A549 (cell line): ENCODE results near the gene TBC1D24. TPM values are rescaled to one million over a fixed set of nuclear protein-coding genes. Genes with fewer than 3 reads are reported as not detected.

Experiments
- ATAC-seq, 2 experiments: fragments of 200-7000 bp in 1 of 2; fragments of >200 bp in 1 of 2; cut with Nextera tagmentation in 1 of 2; cut with Tn5 transposase in 1 of 2; 3 replicates each; pipeline versions ENCODE4 v1.8.0 to v1.9.1; 2018 to 2020; ENCODE audit warnings: mild to moderate bottlenecking in 1 of 2, moderate library complexity in 1 of 2
- CTCF ChIA-PET: fragments of 300-600 bp; sonication (Branson Sonifier 250); formaldehyde crosslinking; extraction: SDS; loops from one replicate; lab custom pipeline; 2021; ENCODE audit warnings: antibody characterized with exemption, inconsistent platforms; lab: Yijun Ruan, JAX
- POLR2A ChIA-PET: fragments of 350-600 bp; formaldehyde crosslinking; extraction: SDS; loops from one replicate; lab custom pipeline; 2021; ENCODE audit warnings: antibody characterized with exemption, inconsistent platforms; lab: Yijun Ruan, JAX
- DNase-seq, 2 experiments: peaks; one replicate each; pipeline versions ENCODE4 v3.0.0 to v3.0.0-alpha.2; 2011 to 2016; ENCODE audit warnings: low read depth in 1 of 2, low spot score in 1 of 2
- FAIRE-seq: peaks from 2 replicates; lab custom pipeline; 2011; peaks lifted over from hg19 to GRCh38; lab: Jason Lieb, UNC
- H3K27ac ChIP-seq, 2 experiments: fragments of >200 bp; sonication (Bioruptor Twin); formaldehyde crosslinking; 3 replicates each; pipeline ENCODE4 v1.5.1; 2016 to 2017
- H3K4me1 ChIP-seq: fragments of >200 bp; sonication (Bioruptor Twin); formaldehyde crosslinking; 3 replicates; pipeline ENCODE4 v1.6.1; 2016
- H3K4me2 ChIP-seq: fragments of >200 bp; sonication (Bioruptor Twin); formaldehyde crosslinking; 3 replicates; pipeline ENCODE4 v1.6.1; 2016
- H3K4me3 ChIP-seq: fragments of >200 bp; sonication (Bioruptor Twin); formaldehyde crosslinking; 3 replicates; pipeline ENCODE4 v1.5.1; 2016
- H3K9me3 ChIP-seq: fragments of >200 bp; sonication (Bioruptor Twin); formaldehyde crosslinking; 3 replicates; pipeline ENCODE4 v1.6.1; 2016
- BHLHE40 ChIP-seq: IDR thresholded peaks from 2 replicates; pipeline ENCODE4 v1.6.1; 2012; ENCODE audit warnings: low read depth, low read length, inconsistent platforms
- CHD4 ChIP-seq: fragments of 200-600 bp; sonication (generic); IDR thresholded peaks from 2 replicates; pipeline ENCODE4 v1.6.1; 2016; ENCODE audit warnings: antibody characterized with exemption, mild to moderate bottlenecking, borderline replicate concordance
- FOSB ChIP-seq: fragments of 250-450 bp; sonication (Bioruptor Pico); IDR thresholded peaks from 2 replicates; pipeline ENCODE4 v1.5.0; 2020; ENCODE audit warnings: mild to moderate bottlenecking, moderate library complexity
- FOXS1 ChIP-seq: fragments of 250-450 bp; sonication (Bioruptor Pico); IDR thresholded peaks from 2 replicates; pipeline ENCODE4 v1.5.0; 2020; ENCODE audit warnings: mild to moderate bottlenecking, moderate library complexity
- GATA3 ChIP-seq: IDR thresholded peaks from 2 replicates; pipeline ENCODE4 v1.6.1; 2012; ENCODE audit warnings: borderline replicate concordance
- HOXB13 ChIP-seq: fragments of 250-450 bp; sonication (Bioruptor Pico); IDR thresholded peaks from 2 replicates; pipeline ENCODE4 v1.5.0; 2020; ENCODE audit warnings: low read depth, mild to moderate bottlenecking, moderate library complexity
- JUN ChIP-seq, 2 experiments: fragments of >200 bp; sonication (Bioruptor Twin); formaldehyde crosslinking; IDR thresholded peaks; 2 replicates in 1 of 2; 3 replicates in 1 of 2; pipeline ENCODE4 v1.6.1; 2016 to 2017
- KDM5A ChIP-seq: fragments of 200-600 bp; sonication (generic); IDR thresholded peaks from 2 replicates; pipeline ENCODE4 v1.6.1; 2016; ENCODE audit warnings: antibody characterized with exemption, mild to moderate bottlenecking
- MAFK ChIP-seq: fragments of 450-650 bp; IDR thresholded peaks from 2 replicates; pipeline ENCODE4 v1.6.1; 2014; ENCODE audit not compliant: partially characterized antibody
- POLR2A ChIP-seq: IDR thresholded peaks from 2 replicates; pipeline ENCODE4 v1.6.1; 2012; ENCODE audit warnings: mild to moderate bottlenecking, low read length
- RCOR1 ChIP-seq: fragments of 150-350 bp; IDR thresholded peaks from 2 replicates; pipeline ENCODE4 v1.6.1; 2014; ENCODE audit warnings: antibody characterized with exemption, low read length, low read depth
- SMC3 ChIP-seq: fragments of >200 bp; sonication (Bioruptor Twin); formaldehyde crosslinking; IDR thresholded peaks from 3 replicates; pipeline ENCODE4 v1.6.1; 2018; ENCODE audit warnings: inconsistent platforms
- TFCP2L1 ChIP-seq: fragments of 250-450 bp; sonication (Bioruptor Pico); IDR thresholded peaks from 2 replicates; pipeline ENCODE4 v1.5.0; 2021; ENCODE audit warnings: mild to moderate bottlenecking
- ZFP36 ChIP-seq: fragments of 450-650 bp; IDR thresholded peaks from 2 replicates; pipeline ENCODE4 v1.6.1; 2014; ENCODE audit warnings: borderline replicate concordance; ENCODE audit not compliant: partially characterized antibody
- WGBS: methylation state at CpG from one replicate; pipeline ENCODE4 v1.1.6; 2017; ENCODE audit errors: missing lambda C conversion rate; 5-methylcytosine and 5-hydroxymethylcytosine counted together
- polyA plus RNA-seq, 4 experiments: library from polyadenylated mRNA; depleted of rRNA in 3 of 4; stranded (reverse); fragments of >200 nt; fragmentation: RNase III in 1 of 4; extraction: RNeasy Plus Mini Kit Qiagen cat#74134 plus additional on column Dnase treatment in 1 of 4; gene quantifications; 2 replicates in 3 of 4; 3 replicates in 1 of 4; pipeline ENCODE4 v1.2.3, GENCODE V29; 2011 to 2017
- TF ChIP-seq, protein P1 (sequence below): fragments of 450-650 bp; IDR thresholded peaks from 2 replicates; pipeline ENCODE4 v1.6.1; 2014; ENCODE audit warnings: antibody characterized with exemption
- TF ChIP-seq, protein P2 (sequence below): fragments of 250-450 bp; sonication (Bioruptor Pico); IDR thresholded peaks from 2 replicates; pipeline ENCODE4 v1.5.0; 2020; ENCODE audit warnings: low read depth, mild to moderate bottlenecking, moderate library complexity
- TF ChIP-seq, protein P3 (sequence below): fragments of >200 bp; sonication (Bioruptor Twin); formaldehyde crosslinking; IDR thresholded peaks from 3 replicates; pipeline ENCODE4 v1.6.1; 2016
- TF ChIP-seq, protein P4 (sequence below): IDR thresholded peaks from 2 replicates; pipeline ENCODE4 v1.6.1; 2012; ENCODE audit warnings: low read depth, borderline replicate concordance
- TF ChIP-seq, protein P5 (sequence below): fragments of 150-350 bp; IDR thresholded peaks from 2 replicates; pipeline ENCODE4 v1.6.1; 2014; ENCODE audit warnings: low read depth, mild to moderate bottlenecking, low read length
- TF ChIP-seq, protein P6 (sequence below): IDR thresholded peaks from 2 replicates; pipeline ENCODE4 v1.6.1; 2012

TBC1D24 gene
- polyA plus RNA-seq, 2 of the 4 experiments (the other 2 are of a cell fraction), result 4.2 to 7.3 TPM

DNA sequence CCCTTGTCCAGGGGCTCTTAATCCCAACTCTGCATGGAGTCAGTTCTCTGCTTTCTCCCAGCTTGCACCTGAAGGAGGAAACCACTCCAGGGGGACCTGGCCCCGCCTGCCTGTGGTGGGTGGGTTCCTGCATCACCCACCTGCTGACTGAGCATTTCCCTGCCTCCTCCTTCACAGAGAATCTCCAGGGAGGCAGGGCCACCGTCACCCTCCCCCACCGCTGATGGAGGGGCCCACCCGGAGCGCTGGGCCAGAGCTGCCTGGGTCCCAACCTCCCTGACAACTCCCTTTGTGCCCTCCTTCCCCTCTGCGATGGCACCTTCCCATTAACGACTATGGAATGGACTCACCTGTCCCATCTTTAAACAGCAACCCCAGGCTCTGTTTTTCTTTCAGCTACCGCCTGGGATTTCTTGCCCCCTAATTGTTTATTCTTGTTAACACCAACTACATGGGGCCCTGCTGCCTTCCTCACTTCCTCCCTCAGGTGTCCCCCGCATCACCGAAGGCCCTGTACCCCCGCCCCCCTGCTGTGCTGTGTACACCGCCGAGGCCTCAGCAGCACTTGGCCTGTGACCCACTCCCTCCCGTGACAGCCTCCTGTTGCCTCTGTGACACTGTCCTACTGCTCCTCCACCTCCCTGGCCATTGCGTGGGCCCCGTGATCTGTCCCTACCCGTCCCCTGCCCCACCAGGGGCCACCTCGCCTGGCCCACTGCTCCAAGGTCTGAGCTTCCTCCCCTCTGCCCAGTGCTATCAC lies 15.9 kb upstream of the TBC1D24 start:
- H3K27ac ChIP-seq, result peak overlapping the region; percentile 72 to 92
- H3K4me3 ChIP-seq, result peak overlapping the region; percentile 52
- ATAC-seq, result peak in 1 of 2 experiments; percentile 1; a peak in 2 of 6 replicates
- no peak for DNase-seq
- POLR2A ChIA-PET, result interaction anchor here (0.5 to 1.7 kb wide), 4 partner anchors 15 to 304 kb away, joined by 3 to 5 read pairs (median 4); partner anchors contain the start of genes TBC1D24 and TRAF7
- H3K4me2 ChIP-seq, result peak overlapping the region; percentile 86
- 49% methylated on average over 13 of the region's 18 CpGs for WGBS
- FAIRE-seq, result no peak
- peaks cover 11% of the 10 kb centered on the region; the same call in 1 of the 3 replicates for H3K4me1 ChIP-seq
- CTCF ChIA-PET, result interaction anchor here (1.0 to 8.5 kb wide), 6 partner anchors 10 to 42 kb away, joined by 3 to 40 read pairs (median 4); no protein-coding TSS in a partner anchor
- TF ChIP-seq, protein P1, sequence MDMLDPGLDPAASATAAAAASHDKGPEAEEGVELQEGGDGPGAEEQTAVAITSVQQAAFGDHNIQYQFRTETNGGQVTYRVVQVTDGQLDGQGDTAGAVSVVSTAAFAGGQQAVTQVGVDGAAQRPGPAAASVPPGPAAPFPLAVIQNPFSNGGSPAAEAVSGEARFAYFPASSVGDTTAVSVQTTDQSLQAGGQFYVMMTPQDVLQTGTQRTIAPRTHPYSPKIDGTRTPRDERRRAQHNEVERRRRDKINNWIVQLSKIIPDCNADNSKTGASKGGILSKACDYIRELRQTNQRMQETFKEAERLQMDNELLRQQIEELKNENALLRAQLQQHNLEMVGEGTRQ, result 0 out of 2 replicates have a peak, but pooled peaks have one; percentile 14
- TF ChIP-seq CHD4 (no peak), FOXS1 (no peak), MAFK (peak; percentile 78), ZFP36 (no peak), BHLHE40 (no peak), RCOR1 (no peak)
- TF ChIP-seq, protein P2, sequence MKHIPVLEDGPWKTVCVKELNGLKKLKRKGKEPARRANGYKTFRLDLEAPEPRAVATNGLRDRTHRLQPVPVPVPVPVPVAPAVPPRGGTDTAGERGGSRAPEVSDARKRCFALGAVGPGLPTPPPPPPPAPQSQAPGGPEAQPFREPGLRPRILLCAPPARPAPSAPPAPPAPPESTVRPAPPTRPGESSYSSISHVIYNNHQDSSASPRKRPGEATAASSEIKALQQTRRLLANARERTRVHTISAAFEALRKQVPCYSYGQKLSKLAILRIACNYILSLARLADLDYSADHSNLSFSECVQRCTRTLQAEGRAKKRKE (CRISPR knock-in tag), result no peak
- TF ChIP-seq, protein P3, sequence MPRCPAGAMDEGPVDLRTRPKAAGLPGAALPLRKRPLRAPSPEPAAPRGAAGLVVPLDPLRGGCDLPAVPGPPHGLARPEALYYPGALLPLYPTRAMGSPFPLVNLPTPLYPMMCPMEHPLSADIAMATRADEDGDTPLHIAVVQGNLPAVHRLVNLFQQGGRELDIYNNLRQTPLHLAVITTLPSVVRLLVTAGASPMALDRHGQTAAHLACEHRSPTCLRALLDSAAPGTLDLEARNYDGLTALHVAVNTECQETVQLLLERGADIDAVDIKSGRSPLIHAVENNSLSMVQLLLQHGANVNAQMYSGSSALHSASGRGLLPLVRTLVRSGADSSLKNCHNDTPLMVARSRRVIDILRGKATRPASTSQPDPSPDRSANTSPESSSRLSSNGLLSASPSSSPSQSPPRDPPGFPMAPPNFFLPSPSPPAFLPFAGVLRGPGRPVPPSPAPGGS, result no peak
- no peaks in the 10 kb centered on the region for H3K9me3 ChIP-seq

DNA sequence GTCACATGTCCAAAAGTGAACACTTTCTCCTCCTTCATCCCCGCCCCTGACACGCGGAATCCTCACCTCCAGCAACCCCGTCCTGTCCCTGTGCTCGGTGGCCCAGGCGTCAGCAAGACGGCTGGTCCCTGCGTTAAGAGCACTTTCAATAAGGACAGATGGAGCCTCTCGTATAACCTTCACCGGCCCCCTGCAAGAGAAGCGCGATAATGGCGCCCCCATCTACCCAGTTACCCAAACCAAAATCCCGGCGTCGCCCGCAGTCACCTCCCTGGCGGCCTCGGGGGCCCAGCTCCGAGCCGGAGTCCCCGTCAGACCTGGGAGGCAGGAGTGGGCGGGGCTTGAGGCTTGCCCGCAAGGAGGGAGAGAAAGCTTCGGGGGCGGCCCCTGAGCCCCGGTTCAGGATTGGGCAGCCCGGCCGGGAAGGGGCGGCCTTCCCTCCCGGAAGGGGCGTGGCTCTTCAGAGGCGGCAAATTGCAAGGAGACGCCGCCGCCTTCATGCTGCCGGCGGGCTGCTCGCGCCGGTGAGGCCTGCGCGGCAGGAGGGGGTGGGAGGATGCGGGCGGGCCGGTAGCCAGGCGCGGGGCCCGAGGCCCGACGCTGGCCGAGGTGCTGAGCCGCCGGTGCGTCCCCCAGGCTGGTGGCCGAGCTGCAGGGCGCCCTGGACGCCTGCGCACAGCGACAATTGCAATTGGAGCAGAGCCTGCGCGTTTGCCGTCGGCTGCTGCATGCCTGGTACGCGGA lies 15.1 kb upstream of the TBC1D24 start, which contains the start of gene TEDC2:
TSS of gene TEDC2 (plus strand) at position 463 of the 744 bp plus-strand sequence. CDS start at position 499, 36 bp downstream.
- H3K9me3 ChIP-seq, result no peaks in the 10 kb centered on the region
- TF ChIP-seq POLR2A, result peak; percentile 22; the same call in 1 of the 2 replicates
- TF ChIP-seq HOXB13 (CRISPR knock-in tag), result no peak
- TF ChIP-seq GATA3, result 0 out of 2 replicates have a peak, but pooled peaks have one; percentile 11
- TF ChIP-seq, protein P4, sequence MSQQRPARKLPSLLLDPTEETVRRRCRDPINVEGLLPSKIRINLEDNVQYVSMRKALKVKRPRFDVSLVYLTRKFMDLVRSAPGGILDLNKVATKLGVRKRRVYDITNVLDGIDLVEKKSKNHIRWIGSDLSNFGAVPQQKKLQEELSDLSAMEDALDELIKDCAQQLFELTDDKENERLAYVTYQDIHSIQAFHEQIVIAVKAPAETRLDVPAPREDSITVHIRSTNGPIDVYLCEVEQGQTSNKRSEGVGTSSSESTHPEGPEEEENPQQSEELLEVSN, result peak; percentile 97
- TF ChIP-seq, protein P2 (CRISPR knock-in tag), result peak; percentile 24; the same call in 1 of the 2 replicates
- TF ChIP-seq JUN (IDR thresholded peaks at IDR 0.05), result peak in 1 of 2 experiments; percentile 22; a peak in 1 of 5 replicates
- TF ChIP-seq SMC3, result no peak
- TF ChIP-seq, protein P5, sequence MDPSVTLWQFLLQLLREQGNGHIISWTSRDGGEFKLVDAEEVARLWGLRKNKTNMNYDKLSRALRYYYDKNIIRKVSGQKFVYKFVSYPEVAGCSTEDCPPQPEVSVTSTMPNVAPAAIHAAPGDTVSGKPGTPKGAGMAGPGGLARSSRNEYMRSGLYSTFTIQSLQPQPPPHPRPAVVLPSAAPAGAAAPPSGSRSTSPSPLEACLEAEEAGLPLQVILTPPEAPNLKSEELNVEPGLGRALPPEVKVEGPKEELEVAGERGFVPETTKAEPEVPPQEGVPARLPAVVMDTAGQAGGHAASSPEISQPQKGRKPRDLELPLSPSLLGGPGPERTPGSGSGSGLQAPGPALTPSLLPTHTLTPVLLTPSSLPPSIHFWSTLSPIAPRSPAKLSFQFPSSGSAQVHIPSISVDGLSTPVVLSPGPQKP, result no peak
- TF ChIP-seq, protein P3, result 0 out of 3 replicates have a peak, but pooled peaks have one; percentile 22
- 0 out of 2 replicates have a peak, but pooled peaks have one; percentile 35 for TF ChIP-seq TFCP2L1 (CRISPR knock-in tag)
- TF ChIP-seq, protein P6, sequence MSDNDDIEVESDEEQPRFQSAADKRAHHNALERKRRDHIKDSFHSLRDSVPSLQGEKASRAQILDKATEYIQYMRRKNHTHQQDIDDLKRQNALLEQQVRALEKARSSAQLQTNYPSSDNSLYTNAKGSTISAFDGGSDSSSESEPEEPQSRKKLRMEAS, result peak; percentile 77
- TF ChIP-seq FOSB (CRISPR knock-in tag), result no peak
- TF ChIP-seq KDM5A, result peak; percentile 67
- H3K4me3 ChIP-seq, result peak within 1 kb of the TSS; percentile 52
- H3K4me1 ChIP-seq, result peaks cover 11% of the 10 kb centered on the region; the same call in 1 of the 3 replicates
- peak; percentile 88 to 94 for ATAC-seq
- peak within 1 kb of the TSS; percentile 86 for H3K4me2 ChIP-seq
- peak; percentile 92 to 96 for DNase-seq
- peak within 1 kb of the TSS; percentile 72 to 92 for H3K27ac ChIP-seq
- WGBS, result 2% methylated on average over 19 of the region's 66 CpGs
- POLR2A ChIA-PET, result interaction anchor here (0.5 to 1.7 kb wide), 6 partner anchors 15 to 304 kb away, joined by 3 to 5 read pairs (median 3); partner anchors contain the start of genes TBC1D24 and TRAF7
- FAIRE-seq, result no peak
- CTCF ChIA-PET, result interaction anchor here (0.8 to 8.5 kb wide), 7 partner anchors 9 to 41 kb away, joined by 3 to 40 read pairs (median 4); no protein-coding TSS in a partner anchor
